ENCODE measurements around the gene MRPS9.

GRCh38 chr2:105116348-105116747, 78.5 kb downstream of the MRPS9 start:
- TF ChIP-seq CTCF (IDR thresholded peaks at IDR 0.05; ENCODE audit: extremely low read depth in 1 of 2, insufficient read depth in 1 of 2, low read depth in 1 of 2, low read length in 2 of 2) (no peak), POLR2AphosphoS5 (IDR thresholded peaks at IDR 0.05; ENCODE audit: insufficient read depth, low read depth, low read length) (no peak), EZH2 (IDR thresholded peaks at IDR 0.05; ENCODE audit: borderline replicate concordance, low read depth, low read length, severe bottlenecking) (no peak), POLR2A (IDR thresholded peaks at IDR 0.05; ENCODE audit: low read depth, low read length) (no peak), GATA2 (IDR thresholded peaks at IDR 0.05; ENCODE audit: insufficient read depth, insufficient read length, low read depth, low read length) (no peak), MAX (IDR thresholded peaks at IDR 0.05; ENCODE audit: insufficient read depth, insufficient read length) (no peak), MYC (IDR thresholded peaks at IDR 0.05; ENCODE audit: low read depth, low read length) (no peak), FOS (IDR thresholded peaks at IDR 0.05; ENCODE audit: borderline replicate concordance, insufficient read depth, low read length) (no peak), JUN (IDR thresholded peaks at IDR 0.05; ENCODE audit: borderline replicate concordance, insufficient read depth, insufficient read length, low read depth) (no peak)

Measured in endothelial cell of umbilical vein (primary cell).